Panc1 (cell line): ENCODE results near the gene DPCD. TPM values are rescaled to one million over a fixed set of nuclear protein-coding genes. Genes with fewer than 3 reads are reported as not detected.

Experiments
- ATAC-seq: fragments of 200-7000 bp; cut with Tn5 transposase; 2 replicates; pipeline ENCODE4 v1.9.1; 2020; ENCODE audit warnings: mild to moderate bottlenecking, moderate library complexity
- BruUV-seq: library from RNA; stranded (reverse); fragments of 400-500 nt; replicated peaks from 2 replicates; lab custom pipeline; 2021; lab: Mats Ljungman, UMichigan
- CTCF ChIA-PET: fragments of 300-600 bp; sonication (Branson Sonifier 250); formaldehyde crosslinking; loops from one replicate; lab custom pipeline; 2022; ENCODE audit warnings: antibody characterized with exemption; lab: Charles Lee
- POLR2A ChIA-PET: fragments of 300-600 bp; sonication (Branson Sonifier 250); formaldehyde crosslinking; loops from one replicate; lab custom pipeline; 2022; ENCODE audit warnings: antibody characterized with exemption; lab: Charles Lee
- DNase-seq: peaks from one replicate; pipeline ENCODE4 v3.0.0-alpha.2; 2010; ENCODE audit warnings: low read depth, low spot score
- H3K27ac ChIP-seq: 2 replicates; pipeline ENCODE4 v1.5.1; 2011; ENCODE audit warnings: mild to moderate bottlenecking, low read length, inconsistent platforms
- H3K27me3 ChIP-seq: fragments of 200-500 bp; sonication (Bioruptor generic); 2 replicates; pipeline ENCODE4 v1.6.0; 2014; ENCODE audit warnings: low read length, inconsistent platforms; ENCODE audit not compliant: control insufficient read depth, insufficient read depth
- H3K36me3 ChIP-seq: fragments of 200-500 bp; sonication (Bioruptor generic); 2 replicates; pipeline ENCODE4 v1.5.1; 2014; ENCODE audit warnings: inconsistent platforms, mild to moderate bottlenecking, low read length, moderate library complexity; ENCODE audit not compliant: control insufficient read depth, insufficient read depth
- H3K4me1 ChIP-seq: 2 replicates; pipeline ENCODE4 v1.5.1; 2011; ENCODE audit warnings: inconsistent platforms, mild to moderate bottlenecking, low read length, moderate library complexity; ENCODE audit not compliant: control insufficient read depth, insufficient read depth
- H3K4me3 ChIP-seq, 2 experiments: 2 replicates each; pipeline ENCODE4 v1.5.1; 2011 to 2012; ENCODE audit warnings: low read depth in 2 of 2, low read length in 2 of 2, mild to moderate bottlenecking in 2 of 2, inconsistent platforms in 1 of 2, moderate library complexity in 1 of 2
- H3K9me3 ChIP-seq: fragments of 200-500 bp; sonication (Bioruptor generic); 2 replicates; pipeline ENCODE4 v1.5.1; 2014; ENCODE audit warnings: low read depth, mild to moderate bottlenecking, inconsistent platforms, low read length, moderate library complexity; ENCODE audit not compliant: control insufficient read depth, insufficient read depth
- POLR2AphosphoS5 ChIP-seq: IDR thresholded peaks from 2 replicates; pipeline ENCODE4 v1.6.1; 2012; ENCODE audit warnings: mild to moderate bottlenecking, low read depth, low read length, moderate library complexity
- REST ChIP-seq, 2 experiments: IDR thresholded peaks; 2 replicates each; pipeline ENCODE4 v1.6.1; 2011 to 2012; ENCODE audit warnings: low read depth in 2 of 2, control low read depth in 1 of 2, low read length in 1 of 2, mild to moderate bottlenecking in 1 of 2, moderate library complexity in 1 of 2; ENCODE audit not compliant: insufficient read depth in 1 of 2
- SIN3A ChIP-seq: IDR thresholded peaks from 2 replicates; pipeline ENCODE4 v1.6.1; 2012; ENCODE audit warnings: low read depth, mild to moderate bottlenecking, low read length, moderate library complexity, borderline replicate concordance; ENCODE audit not compliant: insufficient read depth
- TCF7L2 ChIP-seq: IDR thresholded peaks from 2 replicates; pipeline ENCODE4 v1.6.1; 2011; ENCODE audit warnings: mild to moderate bottlenecking, low read depth, low read length, inconsistent platforms
- in situ Hi-C: cut with HindIII; loops from 2 replicates; pipeline ENCODE4 v1.10.0; 2016; ENCODE audit warnings: low sequenced_read_pairs, low pct_unique_long_range_greater_than_20kb
- intact Hi-C: fragments of 100-400 bp; cut with micrococcal nuclease; formaldehyde crosslinking; loops from one replicate; pipeline ENCODE4 v1.10.0; 2022; ENCODE audit not compliant: unreplicated experiment
- total RNA-seq: library from RNA; stranded (reverse); gene quantifications from one replicate; pipeline ENCODE4 v1.2.1, GENCODE V29; 2021; ENCODE audit not compliant: unreplicated experiment
- TF ChIP-seq, protein P1 (sequence below): fragments of 450-650 bp; IDR thresholded peaks from 2 replicates; pipeline ENCODE4 v1.5.1; 2017; ENCODE audit warnings: mild to moderate bottlenecking

DPCD gene
- total RNA-seq, 1 experiment from 2014 or later: 27.6 TPM

DNA sequence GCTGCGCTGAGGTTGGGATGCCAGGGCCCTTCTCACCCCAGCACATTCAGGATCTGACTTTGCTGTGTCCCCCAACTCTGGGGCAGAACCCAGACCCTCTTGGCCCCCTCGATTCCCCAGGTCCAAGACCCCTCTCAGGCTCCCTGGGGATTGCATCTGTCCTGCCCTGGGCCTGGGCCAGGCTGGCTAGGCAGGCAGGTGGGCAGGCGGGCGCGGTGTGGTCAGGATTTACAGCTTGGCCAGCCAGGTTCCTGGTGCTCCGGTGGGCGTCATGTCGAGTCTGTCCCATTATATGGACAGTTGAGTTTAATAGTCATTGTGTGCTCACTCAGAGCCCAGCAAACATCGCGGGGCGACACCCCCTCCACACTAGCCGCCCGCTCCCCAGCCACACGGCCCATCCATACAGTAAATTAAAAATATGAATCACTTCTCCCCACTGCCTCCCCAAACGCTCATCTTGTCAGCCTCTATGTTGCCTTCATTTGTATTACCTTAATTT lies 23.6 kb upstream of the DPCD start:
- CTCF ChIA-PET: no interaction called here

GRCh38 chr10:101565370-101565900 lies 22.7 kb upstream of the DPCD start:
- ChIA-PET POLR2A (no interaction called here), CTCF (no interaction called here)
- DNase-seq (no peak), ATAC-seq (no peak)
- Histone ChIP-seq H3K4me3 (no peak overlapping the region), H3K4me1 (no peaks in the 10 kb centered on the region; the same call in 1 of the 2 replicates), H3K36me3 (no peaks in the 10 kb centered on the region), H3K27me3 (peaks cover 7% of the 10 kb centered on the region), H3K27ac (no peak overlapping the region), H3K9me3 (no peaks in the 10 kb centered on the region)
- TF ChIP-seq TCF7L2: no peak
- TF ChIP-seq POLR2AphosphoS5: no peak
- TF ChIP-seq, protein P1, sequence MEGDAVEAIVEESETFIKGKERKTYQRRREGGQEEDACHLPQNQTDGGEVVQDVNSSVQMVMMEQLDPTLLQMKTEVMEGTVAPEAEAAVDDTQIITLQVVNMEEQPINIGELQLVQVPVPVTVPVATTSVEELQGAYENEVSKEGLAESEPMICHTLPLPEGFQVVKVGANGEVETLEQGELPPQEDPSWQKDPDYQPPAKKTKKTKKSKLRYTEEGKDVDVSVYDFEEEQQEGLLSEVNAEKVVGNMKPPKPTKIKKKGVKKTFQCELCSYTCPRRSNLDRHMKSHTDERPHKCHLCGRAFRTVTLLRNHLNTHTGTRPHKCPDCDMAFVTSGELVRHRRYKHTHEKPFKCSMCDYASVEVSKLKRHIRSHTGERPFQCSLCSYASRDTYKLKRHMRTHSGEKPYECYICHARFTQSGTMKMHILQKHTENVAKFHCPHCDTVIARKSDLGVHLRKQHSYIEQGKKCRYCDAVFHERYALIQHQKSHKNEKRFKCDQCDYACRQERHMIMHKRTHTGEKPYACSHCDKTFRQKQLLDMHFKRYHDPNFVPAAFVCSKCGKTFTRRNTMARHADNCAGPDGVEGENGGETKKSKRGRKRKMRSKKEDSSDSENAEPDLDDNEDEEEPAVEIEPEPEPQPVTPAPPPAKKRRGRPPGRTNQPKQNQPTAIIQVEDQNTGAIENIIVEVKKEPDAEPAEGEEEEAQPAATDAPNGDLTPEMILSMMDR: no peak
- intact Hi-C loops: no loop called here
- in situ Hi-C loops: no loop called here
- BruUV-seq: no TSS peak

More for the DNA sequence above, 23.6 kb upstream of the DPCD start:
- ATAC-seq: no peak
- TF ChIP-seq, protein P1: no peak
- Histone ChIP-seq H3K27ac (no peak overlapping the region), H3K27me3 (peaks cover 7% of the 10 kb centered on the region), H3K4me3 (no peak overlapping the region), H3K9me3 (no peaks in the 10 kb centered on the region), H3K4me1 (no peaks in the 10 kb centered on the region), H3K36me3 (no peaks in the 10 kb centered on the region)
- POLR2A ChIA-PET: no interaction called here
- in situ Hi-C loops (no loop called here), intact Hi-C loops (no loop called here)
- no TSS peak for BruUV-seq
- no peak for DNase-seq

DNA sequence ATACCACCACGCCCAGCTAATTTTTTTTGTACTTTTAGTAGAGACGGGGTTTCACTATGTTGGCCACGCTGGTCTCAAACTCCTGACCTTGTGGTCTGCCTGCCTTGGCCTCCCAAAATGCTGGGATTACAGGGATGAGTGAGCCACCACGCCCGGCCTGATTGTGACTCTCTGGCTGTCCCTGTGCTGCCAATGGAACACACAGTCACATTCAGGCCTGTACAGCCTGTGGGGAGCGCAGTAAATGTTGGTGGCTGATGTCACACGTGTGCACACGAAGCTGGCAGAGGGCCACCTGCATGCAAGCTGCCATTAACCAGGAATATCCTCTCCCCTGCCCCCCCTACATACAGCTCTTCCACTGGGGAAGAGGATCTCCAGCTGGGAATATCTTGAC lies 22.2 kb upstream of the DPCD start:
- Histone ChIP-seq H3K4me3 (no peak overlapping the region; a peak in 1 of 4 replicates), H3K36me3 (no peaks in the 10 kb centered on the region), H3K9me3 (no peaks in the 10 kb centered on the region), H3K27me3 (peaks cover 7% of the 10 kb centered on the region), H3K27ac (no peak overlapping the region), H3K4me1 (peaks cover 4% of the 10 kb centered on the region; the same call in 1 of the 2 replicates)
- CTCF ChIA-PET: no interaction called here
- ATAC-seq (no peak), DNase-seq (no peak)
- TF ChIP-seq REST (IDR thresholded peaks at IDR 0.05; ENCODE audit: insufficient read depth in 1 of 2, low read depth in 2 of 2, low read length in 1 of 2) (no peak), SIN3A (no peak), POLR2AphosphoS5 (no peak), TCF7L2 (no peak)
- TF ChIP-seq, protein P1: no peak
- BruUV-seq: no TSS peak
- intact Hi-C loops (no loop called here), in situ Hi-C loops (no loop called here)
- POLR2A ChIA-PET: no interaction called here
